Hematopoietic multipotent progenitor cell treated with erythropoietin and hydrocortisone succinate and interleukin-3 and kit ligand, for 17 days (in vitro differentiated cells): ENCODE results near the gene LDLRAP1.
A peak's percentile ranks its signal among the peaks of the same experiment; 100 is the strongest.
"Not testable (repeated sequence)": the region's sequence is repeated elsewhere in the genome, so short reads cannot be mapped to it uniquely, and the experiment has no call there.

Experiments
- DNase-seq: peaks from one replicate; pipeline ENCODE4 v3.0.0-alpha.2; 2015; ENCODE audit warnings: low spot score

Gene LDLRAP1, protein sequence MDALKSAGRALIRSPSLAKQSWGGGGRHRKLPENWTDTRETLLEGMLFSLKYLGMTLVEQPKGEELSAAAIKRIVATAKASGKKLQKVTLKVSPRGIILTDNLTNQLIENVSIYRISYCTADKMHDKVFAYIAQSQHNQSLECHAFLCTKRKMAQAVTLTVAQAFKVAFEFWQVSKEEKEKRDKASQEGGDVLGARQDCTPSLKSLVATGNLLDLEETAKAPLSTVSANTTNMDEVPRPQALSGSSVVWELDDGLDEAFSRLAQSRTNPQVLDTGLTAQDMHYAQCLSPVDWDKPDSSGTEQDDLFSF

DNA sequence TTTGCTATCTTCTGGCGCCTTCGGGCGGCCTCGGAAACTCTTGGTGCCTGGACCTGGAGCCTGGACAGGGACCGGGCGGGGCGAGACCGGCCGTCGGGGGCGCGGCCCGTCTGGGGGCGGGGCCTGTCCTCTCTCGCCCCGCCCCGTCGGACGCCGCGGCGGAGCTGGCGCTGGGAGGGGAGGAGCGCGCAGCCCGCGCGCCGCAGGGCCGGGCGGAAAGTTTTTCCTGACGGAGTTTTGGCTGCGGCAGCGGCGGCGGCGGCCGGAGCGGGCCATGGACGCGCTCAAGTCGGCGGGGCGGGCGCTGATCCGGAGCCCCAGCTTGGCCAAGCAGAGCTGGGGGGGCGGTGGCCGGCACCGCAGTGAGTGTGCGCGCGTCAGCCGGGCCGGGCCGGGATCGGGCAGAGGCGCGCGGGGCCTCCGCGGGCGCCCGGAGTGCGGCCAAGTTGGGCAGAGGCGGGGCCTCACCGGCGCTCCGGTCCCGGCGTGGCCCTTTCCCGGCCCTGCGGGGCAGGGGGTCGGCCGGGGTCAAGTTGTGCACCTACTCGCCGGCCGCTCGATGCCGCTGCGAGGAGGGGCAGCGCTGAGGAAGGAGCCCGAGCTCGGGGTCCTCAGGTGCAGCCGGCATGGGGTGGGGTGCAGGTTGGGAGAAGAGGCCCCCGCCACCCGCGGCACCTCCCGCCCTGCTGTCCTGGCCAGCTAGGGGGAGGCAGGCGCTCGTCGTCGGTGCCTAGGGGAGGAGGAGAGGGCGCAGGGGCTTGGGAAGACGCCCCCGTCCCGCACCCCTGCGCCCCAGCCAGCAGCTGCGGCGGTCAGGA, at the start of gene LDLRAP1:
Gene LDLRAP1, plus strand, starts transcription at position 182 of the 818 bp plus-strand sequence. Its CDS starts 93 bp downstream, at position 275.
- peak; percentile 80 for DNase-seq

DNA sequence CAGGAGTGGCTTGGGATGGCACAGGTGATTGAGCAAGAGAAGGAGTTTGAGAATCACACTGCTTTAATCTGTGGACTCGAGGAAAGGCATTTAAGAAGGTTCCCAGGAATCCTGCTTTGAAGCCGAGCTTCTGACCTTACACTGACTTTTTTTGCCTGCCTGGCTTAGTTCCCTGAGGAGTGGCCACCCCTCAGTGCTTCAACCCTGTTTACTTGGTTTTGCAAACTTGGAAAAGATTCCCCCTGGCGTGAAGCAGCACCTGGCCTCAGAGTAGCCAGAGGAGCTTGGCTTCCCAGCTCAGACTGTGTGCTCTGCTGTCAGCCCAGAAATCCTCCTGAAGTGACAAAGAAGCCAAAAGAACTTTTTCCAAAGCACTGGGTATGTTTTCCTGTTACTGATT, 48.5 kb upstream of the LDLRAP1 start:
- DNase-seq: no peak

DNA sequence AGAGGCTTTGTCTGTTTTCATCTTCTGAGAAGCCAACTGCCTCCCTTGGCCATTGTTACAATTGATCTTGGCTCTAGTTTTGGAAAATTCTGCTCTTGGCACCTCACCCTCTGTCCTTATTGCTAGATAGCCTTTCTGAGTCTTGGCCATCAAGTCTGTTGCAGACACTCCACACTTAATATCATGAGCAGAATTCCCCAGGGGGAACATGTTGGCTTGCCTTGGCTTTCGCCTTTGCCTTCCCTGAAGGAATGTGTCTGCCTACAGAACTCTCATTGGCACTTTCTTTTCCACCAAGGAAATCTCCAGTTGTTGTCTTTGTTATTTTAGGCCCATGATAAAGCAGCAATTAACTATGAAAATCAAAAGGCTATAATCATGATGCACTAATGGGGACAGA, 42.7 kb upstream of the LDLRAP1 start:
- no peak for DNase-seq

DNA sequence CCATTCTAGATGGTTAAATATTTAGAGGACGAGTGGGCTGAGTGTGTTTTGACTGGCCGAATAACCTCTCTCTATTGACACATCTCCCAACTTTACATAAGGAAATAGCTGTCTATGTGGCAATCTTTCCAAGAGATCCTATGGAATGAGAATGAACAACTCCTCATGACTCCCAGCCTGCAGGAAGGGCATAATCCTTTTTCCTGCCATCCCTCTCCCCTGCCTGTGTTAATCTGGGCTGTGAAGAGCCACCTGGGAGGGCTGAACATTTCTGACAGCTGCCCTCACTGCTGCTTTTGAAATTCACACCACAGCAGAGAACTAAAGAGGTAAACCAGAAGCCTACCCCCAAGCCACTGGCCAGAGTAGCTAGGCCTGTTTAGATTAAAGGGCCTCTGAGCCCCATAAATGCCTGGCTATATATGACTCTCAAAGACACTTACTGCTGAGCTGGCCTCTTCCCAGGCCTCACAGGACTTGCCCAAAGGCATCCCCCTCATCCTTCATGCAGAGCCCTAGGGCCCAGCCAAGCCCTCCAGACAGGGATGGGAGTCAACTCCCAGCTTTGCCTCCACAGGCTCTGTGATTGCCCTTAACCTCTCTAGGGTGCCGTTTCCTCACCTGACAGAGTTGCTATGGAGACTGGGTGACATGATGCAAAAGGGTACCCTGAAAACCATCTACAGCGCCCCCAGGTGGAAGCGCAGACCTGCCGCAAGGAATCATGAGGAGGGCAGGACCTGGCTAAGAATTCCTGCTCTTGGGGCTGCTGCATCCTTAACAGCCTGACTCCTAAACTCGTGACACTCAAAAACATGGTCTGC, 42.0 kb upstream of the LDLRAP1 start:
- DNase-seq: peak; percentile 54

DNA sequence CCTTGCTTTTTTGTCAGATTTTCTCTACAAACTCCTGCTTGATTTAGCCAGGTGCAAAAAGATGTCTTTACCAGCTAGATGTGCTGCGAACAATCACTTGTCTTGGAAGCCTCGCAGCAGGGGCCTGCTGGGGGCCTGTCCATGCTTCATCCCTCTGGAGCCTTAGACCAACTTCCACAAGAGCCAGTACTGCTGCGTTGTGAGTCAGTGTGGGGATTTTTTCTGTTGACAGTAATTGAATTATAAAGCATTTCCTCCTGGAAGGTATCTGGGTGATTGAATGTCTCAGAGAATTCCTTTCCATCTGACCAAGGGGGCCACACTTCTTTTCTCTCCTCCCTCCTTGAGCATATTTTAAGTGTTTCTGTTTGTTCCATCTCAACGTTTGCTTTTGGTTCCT, 40.4 kb upstream of the LDLRAP1 start:
- no peak for DNase-seq

DNA sequence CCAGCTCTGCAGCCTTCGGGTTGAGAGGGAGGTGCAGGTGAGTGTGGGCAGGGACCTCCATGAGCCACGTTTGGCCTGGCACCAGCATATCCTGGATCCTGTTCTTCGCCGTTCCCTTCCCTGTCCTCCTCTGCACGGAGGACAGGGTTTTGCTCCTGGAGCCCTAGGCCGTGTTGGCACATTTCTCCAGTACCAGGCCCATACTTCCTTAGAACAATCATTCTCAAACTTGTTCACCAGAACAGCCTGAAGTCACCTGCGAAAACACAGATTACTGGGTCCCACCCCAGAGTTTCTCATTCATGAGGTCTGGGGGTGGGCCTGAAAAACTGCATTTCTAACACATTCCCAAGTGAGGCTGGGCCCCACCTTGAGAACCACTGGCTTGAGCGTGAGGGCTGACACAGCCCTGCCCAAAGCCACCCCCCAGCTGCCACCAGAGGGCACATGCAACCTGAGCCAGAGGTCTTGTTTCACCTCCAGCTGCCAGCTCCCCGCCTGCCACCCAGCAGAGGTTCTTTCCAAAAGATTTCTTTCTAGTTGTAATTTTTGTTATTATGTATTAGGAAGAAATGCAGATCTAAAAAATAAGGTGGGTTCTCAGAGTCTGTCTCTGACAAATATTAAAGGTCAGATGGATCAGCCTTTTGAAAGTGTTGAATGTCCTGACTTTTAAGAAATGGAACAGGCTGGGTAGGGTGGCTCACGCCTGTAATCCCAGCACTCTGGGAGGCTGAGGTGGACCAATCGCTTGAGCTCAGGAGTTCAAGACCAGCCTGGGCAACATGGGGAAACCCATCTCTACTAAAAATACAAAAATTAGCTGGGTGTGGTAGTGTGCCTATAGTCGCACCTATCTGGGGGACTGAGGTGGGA, 39.6 kb upstream of the LDLRAP1 start:
- peak; percentile 43 for DNase-seq

DNA sequence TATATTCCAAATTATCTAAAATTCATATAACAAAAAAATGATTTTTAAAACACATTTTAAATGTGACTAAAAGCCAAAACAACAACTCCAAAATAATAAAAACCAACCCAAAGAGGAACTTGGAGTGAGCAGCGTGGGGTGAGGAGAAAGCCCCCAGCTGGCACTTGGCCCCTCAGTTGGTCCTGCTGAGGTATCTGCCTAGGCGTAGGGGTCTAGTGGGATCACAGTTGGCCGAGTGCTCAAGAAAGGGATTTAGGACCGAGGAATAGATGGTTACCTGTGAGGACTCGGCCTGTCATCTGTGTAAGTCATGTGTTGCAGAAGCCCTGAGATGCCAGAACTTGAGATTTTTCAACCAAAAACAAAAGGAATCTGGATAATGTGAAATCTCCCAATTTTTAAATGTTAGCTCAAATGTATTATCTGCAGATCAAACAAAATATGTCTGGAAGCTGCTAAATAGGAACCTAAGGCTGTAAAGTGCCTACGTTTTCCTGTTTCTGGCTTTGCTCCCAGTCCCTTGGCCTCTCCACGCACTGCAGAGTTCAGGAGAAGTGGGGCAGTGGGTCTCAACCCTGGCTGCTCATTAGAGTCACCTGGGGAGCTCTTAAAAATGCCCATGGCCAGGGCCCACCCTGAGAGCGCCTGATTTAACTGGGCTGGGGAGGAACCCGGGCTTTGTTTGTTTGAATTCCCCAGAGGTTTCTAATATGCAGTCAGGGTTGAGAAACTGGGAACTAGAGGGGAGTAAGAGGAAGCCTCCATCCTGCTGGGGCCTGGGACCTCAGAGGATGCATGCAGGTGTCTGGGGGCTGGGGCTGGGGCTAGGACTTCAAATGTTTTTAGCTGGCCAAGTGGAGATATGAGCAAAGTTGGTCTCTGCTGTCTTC, 38.5 kb upstream of the LDLRAP1 start:
- no peak for DNase-seq

DNA sequence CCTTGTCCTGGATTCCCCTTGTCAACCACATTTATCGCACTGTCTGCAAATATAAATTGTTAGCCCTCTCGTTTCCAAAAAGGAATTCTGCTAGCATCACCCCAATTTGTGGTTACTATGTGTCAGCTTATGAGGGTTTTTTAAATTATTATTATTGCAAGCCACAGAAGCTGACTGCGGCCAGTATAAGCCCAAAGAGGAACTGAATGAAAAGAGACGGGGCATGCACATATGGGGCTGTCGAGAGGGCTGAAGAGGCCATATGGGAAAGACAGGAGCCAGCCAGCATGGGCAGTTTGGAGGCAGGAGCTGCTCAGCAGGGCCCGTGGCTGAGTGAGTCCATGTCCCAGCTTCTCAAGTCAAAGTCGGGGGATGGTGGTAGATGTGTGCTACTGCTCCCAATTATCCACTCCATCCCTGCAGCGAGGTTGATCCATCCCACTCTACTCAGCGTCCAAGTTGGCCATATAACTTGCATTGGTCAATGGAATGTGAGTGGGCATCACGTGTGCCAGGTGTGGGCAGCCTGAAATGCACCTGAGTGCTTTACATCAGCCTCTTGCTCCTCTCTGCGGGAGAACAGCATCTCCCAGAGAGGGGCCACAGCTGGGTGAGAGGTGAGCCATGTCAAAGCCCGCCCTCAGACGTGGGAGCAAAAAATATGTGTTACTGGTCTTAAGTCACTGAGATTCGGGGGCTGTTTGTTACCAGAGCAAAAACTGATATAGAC, 37.6 kb upstream of the LDLRAP1 start:
- DNase-seq: no peak

DNA sequence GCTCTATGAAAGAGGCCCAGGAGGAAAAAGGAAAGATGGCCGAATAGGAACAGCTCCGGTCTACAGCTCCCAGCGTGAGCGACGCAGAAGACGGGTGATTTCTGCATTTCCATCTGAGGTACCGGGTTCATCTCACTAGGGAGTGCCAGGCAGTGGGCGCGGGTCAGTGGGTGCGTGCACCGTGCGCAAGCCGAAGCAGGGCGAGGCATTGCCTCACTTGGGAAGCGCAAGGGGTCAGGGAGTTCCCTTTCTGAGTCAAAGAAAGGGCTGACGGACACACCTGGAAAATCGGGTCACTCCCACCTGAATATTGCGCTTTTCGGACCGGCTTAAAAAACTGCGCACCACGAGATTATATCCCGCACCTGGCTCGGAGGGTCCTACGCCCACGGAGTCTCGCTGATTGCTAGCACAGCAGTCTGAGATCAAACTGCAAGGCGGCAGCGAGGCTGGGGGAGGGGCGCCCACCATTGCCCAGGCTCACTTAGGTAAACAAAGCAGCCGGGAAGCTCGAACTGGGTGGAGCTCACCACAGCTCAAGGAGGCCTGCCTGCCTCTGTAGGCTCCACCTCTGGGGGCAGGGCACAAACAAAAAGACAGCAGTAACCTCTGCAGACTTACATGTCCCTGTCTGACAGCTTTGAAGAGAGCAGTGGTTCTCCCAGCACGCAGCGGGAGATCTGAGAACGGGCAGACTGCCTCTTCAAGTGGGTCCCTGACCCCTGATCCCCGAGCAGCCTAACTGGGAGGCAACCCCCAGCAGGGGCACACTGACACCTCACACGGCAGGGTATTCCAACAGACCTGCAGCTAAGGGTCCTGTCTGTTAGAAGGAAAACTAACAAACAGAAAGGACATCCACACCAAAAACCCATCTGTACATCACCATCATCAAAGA, 36.6 kb upstream of the LDLRAP1 start:
- not testable (repeated sequence) for DNase-seq

DNA sequence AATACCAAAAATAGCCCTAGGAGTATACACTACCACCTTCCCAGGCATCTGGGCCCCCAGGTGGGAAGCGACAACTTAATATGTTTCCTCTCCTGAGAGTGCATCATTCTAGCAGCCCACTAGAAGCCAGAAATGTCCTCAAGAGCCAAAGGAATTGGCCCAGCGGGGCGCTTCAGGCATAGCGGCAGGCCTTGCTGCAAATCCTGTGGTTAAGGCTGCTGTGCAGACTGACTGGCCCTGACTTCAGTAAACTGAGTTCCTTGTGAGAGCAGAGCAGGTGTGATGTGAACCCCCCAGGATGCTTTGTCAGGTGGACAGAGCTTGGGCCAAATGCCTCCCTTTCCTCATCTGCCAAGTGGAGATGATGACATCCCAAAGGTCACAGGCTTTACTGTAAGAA, 29.7 kb upstream of the LDLRAP1 start:
- no peak for DNase-seq

DNA sequence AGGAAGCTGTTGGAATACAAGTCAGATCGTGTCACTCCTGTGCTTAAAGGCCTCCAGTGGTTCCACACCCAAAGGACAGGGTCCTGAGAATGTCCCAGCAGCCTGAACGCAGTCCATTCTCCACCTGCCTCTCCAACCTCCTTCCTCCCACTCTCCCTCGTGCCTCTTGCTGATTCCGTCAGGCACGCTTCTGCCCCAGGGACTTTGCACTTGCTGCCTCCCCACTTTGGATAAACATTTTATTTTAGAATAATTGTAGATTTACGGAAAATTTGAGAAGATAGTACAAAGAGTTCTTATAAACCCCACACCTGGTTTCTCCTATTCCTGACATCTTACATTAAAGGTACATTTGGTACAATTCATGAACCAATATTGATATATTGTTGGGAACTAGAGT, 28.4 kb upstream of the LDLRAP1 start:
- no peak for DNase-seq

DNA sequence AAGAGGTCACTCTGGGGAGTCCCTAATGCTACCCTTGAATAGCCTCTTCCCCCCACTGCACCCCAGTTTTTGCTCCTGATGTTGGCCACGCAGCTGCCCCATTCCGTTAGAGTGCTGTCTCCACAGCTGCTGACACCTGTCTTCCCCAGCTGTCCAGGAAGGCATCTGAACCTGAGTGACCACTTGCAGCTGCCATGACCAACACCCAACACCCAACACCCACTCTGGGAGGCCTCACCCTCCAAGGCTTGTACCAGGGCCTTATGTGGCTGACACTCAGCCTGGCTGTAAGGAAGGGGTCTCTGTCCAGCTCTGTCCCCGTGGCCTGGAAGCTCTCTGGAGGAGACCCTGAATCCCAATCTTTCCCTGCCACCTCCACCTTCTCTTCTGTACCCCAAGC, 26.7 kb upstream of the LDLRAP1 start:
- no peak for DNase-seq

DNA sequence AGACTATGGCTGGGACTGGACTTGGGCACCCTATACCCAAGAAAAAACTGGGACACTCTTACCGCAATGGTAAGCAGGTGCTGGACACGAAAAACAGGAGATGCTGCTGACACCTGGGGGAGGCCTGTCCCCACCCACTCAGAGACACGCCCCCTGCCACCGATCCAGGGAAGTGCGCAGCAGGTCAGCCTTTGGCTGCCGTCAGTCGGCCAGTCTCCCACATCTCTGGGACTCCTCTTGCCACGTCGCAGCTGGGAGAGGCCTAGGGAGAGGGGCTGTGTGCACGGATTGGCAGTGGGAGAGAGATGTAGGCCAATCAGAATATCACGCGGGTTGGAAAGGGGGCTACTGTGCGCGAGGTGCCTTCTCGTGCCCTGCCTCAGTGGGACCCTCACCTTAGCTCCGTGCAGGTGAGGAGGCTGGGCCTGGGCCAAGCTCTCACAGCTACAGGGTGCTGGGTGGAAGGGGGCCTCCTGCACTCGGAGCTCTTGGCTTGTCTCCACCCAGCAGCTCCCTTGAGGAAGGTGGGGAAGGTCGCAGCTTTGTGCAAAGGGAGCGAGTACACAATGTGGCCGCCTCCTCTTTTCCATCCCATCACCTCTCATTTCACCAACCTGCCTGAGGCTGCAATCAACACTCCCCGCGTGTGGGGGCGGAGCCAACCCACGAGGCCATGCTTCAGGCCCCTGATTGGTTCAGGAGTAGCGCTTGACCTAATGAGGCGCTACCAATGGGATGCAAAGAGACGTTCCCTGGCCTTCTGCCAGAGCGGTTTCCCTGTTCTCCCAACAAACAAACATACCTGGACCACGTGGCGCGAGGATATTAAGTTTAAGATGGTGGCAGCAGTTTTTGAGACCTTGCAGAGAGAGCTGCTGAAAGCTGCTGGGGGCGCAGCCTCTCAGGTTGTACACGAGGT, 25.7 kb upstream of the LDLRAP1 start:
- DNase-seq: no peak

DNA sequence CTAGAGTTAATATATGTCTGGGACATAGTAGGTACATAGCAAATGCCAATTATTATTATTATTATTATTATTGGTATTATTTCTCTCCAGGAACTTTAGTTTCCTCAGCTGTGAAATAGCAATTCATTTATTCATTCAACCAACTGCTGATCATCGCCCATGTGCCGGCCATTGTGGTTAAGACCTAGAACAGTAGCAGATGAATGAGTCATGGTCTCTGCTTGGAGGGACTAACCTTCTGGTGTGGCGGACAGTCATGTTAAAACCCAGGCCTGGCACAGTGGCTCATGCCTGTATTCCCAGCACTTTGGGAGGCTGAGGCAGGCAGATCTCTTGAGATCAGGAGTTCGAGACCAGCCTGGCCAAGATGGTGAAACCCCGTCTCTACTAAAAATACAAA, 23.8 kb upstream of the LDLRAP1 start:
- DNase-seq: no peak

DNA sequence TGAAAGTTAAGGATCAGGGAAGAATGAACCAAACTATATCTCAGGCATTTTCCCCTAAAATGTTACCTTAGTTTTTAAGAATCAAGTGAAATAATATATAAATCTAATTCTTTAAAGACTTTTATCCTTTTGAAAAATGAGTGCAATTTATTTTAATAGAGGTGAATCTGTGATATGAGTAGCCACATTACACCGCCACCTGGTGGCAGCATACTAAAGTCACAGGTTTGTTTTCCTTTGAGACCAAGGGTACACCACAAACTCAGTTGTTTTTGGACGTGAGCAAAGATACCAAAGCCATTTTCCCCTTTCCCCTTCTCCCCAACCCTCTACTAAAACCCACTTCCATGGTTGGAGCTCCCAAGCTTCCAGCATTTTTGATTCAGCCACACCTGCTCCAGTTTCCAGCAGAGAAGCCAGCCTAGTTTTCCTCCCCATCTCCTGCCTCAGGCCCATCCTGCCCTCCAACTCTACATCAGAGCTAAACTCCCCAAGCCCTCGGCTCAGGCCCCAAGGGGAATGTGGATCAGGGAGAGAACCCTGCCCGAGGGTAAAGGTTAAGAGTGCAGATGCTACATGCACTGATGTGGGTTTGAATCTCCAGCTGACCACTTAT, 22.9 kb upstream of the LDLRAP1 start:
- peak; percentile 79 for DNase-seq

DNA sequence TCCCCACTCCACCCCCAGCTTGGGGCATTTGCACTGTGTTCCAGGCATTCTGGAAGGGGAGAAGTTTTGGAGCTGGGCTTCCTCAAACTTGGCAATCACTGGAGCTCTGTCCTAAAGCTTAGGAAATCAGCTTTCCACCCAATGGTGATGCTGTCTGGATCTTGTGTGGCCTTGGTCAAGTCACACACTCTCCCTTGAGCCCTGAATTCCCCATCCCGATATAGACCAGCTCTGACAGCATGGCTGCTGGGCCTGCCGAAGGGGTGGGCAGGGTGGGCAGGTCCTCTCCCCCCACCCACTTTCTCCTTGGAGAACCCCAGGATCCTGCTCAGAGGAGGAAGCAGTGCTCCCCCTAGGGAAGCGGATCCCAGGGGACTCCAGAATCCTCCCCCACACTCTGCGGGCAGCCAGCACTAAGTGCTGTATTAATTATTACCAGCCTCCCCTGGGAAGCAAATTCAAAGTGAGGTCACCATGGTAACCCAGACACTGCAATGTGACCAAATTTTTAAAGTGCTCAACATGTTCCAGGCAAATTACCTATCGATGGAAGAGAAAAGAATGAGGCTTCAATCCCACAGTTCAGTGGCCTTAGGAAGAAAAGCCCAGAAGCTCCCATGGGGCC, 21.3 kb upstream of the LDLRAP1 start:
- no peak for DNase-seq

DNA sequence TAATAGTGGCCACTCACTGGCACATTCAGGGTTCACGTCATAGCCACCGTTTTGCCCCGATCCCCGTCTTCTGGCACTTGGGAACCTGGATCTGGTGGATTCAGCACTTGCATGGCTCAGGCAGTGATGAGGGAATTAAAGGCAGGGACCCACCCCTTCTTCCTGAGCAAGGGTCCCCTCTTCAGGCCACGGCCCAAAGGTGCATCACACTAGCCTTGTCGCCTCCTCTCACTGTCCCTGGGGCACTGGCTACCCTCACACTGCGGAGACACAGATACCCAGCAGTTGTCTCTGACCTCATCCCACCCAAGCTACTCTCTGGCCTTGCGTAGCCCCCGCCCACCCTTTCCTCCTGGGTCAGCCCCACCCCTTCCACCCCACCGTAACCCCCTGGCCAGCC, 19.9 kb upstream of the LDLRAP1 start:
- DNase-seq: no peak
